T-helper 1 cell treated with Interleukin-12 subunit alpha and Interleukin-12 subunit beta and Interleukin-4 antibody, amounts not matched to agents 30 μg/mL and 1 μg/mL, for 36 hours (primary cell): Measurements from ENCODE around the gene C19orf85.
"Not testable (repeated sequence)": the region's sequence is repeated elsewhere in the genome, so short reads cannot be mapped to it uniquely, and the experiment has no call there.

Source experiments
- H3K27ac Mint-ChIP-seq: one replicate; pipeline ENCODE4 v1.8.0; 2021; ENCODE audit warnings: mild to moderate bottlenecking, mixed read lengths
- H3K27me3 Mint-ChIP-seq: one replicate; pipeline ENCODE4 v1.8.0; 2021; ENCODE audit warnings: low read depth, mixed read lengths
- H3K36me3 Mint-ChIP-seq: one replicate; pipeline ENCODE4 v1.8.0; 2021; ENCODE audit warnings: low read depth, mixed read lengths
- H3K4me1 Mint-ChIP-seq: one replicate; pipeline ENCODE4 v1.8.0; 2021; ENCODE audit warnings: low read depth, mixed read lengths
- H3K4me3 Mint-ChIP-seq: one replicate; pipeline ENCODE4 v1.8.0; 2021; ENCODE audit warnings: mild to moderate bottlenecking, moderate library complexity, mixed read lengths
- H3K9me3 Mint-ChIP-seq: one replicate; pipeline ENCODE4 v1.8.0; 2021; ENCODE audit warnings: mixed read lengths

Gene C19orf85

DNA sequence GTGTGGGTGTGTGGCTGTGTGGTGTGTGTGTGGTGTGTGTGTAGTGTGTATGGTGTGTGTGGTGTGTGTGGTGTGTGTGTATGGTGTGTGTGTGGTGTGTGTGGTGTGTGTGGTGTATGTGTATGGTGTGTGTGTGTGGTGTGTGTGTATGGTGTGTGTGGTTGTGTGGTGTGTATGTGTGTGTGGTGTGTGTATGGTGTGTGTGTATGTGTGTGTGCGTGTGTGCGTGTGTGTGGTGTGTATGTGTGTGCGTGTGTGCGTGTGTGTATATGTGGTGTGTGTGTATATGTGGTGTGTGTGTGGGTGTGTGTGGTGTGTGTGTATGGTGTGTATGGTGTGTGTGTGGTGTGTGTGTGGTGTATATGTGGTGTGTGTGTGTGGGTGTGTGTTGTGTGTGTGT is 29.5 kb downstream of the C19orf85 start:
- H3K4me3 Mint-ChIP-seq, result no peak overlapping the region
- H3K4me1 Mint-ChIP-seq, result peaks cover 3% of the 10 kb centered on the region
- peaks cover 7% of the 10 kb centered on the region for H3K9me3 Mint-ChIP-seq
- peaks cover 43% of the 10 kb centered on the region for H3K27me3 Mint-ChIP-seq
- H3K36me3 Mint-ChIP-seq, result no peaks in the 10 kb centered on the region
- H3K27ac Mint-ChIP-seq, result no peak overlapping the region

DNA sequence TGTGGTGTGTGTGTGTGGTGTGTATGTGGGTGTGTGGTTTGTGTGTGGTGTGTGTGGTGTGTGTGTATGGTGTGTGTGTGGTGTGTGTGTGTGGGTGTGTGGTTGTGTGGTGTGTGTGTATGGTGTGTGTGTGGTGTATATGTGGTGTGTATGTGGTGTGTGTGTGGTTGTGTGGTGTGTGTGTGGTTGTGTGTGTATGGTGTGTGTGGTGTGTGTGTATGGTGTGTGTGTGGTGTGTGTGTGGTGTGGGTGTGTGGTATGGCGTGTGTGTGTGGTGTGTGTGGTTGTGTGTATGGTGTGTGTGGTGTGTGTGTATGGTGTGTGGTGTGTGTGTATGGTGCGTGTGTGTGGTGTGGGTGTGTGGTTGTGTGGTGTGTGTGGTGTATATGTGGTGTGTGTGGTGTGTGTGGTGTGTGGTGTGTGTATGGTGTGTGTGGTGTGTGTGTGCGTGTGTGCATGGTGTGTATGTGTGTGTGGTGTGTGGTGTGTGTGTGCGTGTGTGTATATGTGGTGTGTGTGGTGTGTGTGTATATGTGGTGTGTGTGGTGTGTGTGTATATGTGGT is 30.1 kb downstream of the C19orf85 start:
- no peak overlapping the region for H3K4me3 Mint-ChIP-seq
- H3K36me3 Mint-ChIP-seq, result no peaks in the 10 kb centered on the region
- no peak overlapping the region for H3K27ac Mint-ChIP-seq
- H3K4me1 Mint-ChIP-seq, result peaks cover 1% of the 10 kb centered on the region
- peaks cover 40% of the 10 kb centered on the region for H3K27me3 Mint-ChIP-seq
- H3K9me3 Mint-ChIP-seq, result peaks cover 7% of the 10 kb centered on the region

DNA sequence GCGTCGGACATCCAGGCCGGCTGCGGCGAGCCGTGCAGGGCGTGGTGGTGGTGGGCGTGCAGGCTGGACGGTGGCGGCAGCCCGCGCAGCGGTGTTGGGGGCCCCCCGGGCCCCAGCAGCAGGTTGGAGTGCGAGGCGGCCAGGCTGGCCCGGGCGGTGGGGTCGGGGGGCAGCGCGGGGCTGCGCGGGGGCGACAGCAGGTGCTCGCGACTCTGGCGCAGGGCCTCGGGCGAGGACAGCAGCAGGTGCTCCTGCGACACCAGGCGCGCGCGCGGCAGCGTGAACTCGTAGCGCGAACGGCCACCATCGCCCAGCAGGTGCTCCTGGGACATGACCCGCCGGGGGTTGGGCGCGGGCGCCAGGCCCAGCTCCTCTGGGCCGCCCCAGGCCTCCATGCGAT is 31.3 kb downstream of the C19orf85 start:
- Mint-ChIP-seq H3K36me3 (no peaks in the 10 kb centered on the region), H3K27me3 (peaks cover 32% of the 10 kb centered on the region), H3K27ac (no peak overlapping the region), H3K4me1 (peaks cover 1% of the 10 kb centered on the region), H3K9me3 (peaks cover 7% of the 10 kb centered on the region), H3K4me3 (no peak overlapping the region)

DNA sequence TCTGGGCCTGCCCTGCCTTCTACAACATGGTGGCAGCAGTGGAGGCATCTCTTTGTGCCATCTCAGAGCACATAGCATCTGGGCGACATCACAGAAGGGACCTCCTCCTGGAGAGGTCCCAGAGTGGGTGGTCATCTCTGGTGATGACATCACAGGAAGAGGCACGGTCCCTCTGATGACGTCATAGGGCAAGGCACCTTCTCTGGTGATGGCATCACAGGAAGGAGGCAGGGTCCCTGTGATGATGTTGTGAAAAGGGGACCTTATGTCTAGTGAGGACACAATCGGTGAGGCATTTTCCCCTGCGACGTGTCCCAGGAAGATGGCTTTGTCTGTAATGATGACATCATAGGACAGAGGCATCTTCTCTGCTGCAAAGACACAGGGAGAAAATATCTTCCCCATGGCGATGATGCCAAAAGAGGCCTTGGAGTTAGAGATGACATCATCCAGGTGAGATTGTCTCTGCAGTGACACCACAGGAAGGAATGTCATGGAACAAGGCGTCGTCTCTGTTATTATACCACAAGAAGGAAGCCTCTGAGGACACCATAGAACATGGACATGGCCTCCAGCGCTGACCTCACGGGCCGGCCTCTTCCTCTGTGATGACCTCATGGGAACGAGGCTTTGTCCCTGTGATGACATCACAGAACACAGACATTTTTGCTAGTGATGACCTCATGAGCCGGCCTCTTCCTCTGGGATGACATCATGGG is 32.2 kb downstream of the C19orf85 start:
- Mint-ChIP-seq H3K27me3 (peaks cover 30% of the 10 kb centered on the region), H3K9me3 (peaks cover 7% of the 10 kb centered on the region), H3K27ac (peak overlapping the region; percentile 9), H3K36me3 (no peaks in the 10 kb centered on the region), H3K4me3 (no peak overlapping the region), H3K4me1 (peaks cover 1% of the 10 kb centered on the region)

DNA sequence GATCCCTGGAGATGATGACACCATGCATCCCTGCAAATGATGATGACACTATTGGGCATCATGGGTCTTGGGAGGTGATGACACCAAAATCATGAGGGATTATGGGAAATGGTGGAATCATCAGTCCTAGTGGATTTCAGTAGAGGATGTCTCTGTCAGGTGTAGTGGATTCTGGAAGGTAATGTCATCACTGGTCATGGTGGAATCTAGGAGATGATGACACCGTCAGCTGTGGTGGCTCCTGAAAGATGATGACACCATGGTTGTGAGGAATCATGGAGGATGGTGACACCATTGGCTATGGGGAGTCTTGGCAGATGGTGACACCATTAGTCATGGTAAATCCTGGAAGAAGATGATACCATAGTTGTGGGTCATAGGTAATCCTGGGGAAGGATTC is 33.4 kb downstream of the C19orf85 start:
- Mint-ChIP-seq H3K36me3 (no peaks in the 10 kb centered on the region), H3K4me3 (no peak overlapping the region), H3K9me3 (peaks cover 7% of the 10 kb centered on the region), H3K4me1 (no peaks in the 10 kb centered on the region), H3K27ac (no peak overlapping the region), H3K27me3 (peaks cover 20% of the 10 kb centered on the region)

DNA sequence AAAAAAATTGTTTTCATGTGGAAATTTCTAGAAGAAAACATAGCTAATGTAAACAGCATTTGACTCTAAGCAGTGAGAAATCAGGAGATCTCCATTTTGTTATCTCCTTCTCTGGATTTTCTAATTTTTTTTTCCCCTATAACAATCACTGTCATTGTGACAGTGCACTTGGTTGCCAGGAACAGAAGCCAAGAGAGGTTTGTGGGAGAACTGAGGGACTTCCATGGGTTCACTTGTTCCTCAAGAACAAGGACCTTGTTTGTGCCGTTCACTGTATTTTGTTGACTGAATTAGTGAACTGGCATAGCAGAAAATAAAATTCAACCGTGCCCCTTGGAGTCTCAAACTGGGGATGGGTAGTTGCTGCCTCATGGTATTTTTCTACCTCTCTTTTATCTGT is 38.5 kb downstream of the C19orf85 start:
- Mint-ChIP-seq H3K9me3 (peaks cover 3% of the 10 kb centered on the region), H3K27ac (no peak overlapping the region), H3K4me3 (no peak overlapping the region), H3K36me3 (no peaks in the 10 kb centered on the region), H3K4me1 (peaks cover 6% of the 10 kb centered on the region), H3K27me3 (peaks cover 22% of the 10 kb centered on the region)

DNA sequence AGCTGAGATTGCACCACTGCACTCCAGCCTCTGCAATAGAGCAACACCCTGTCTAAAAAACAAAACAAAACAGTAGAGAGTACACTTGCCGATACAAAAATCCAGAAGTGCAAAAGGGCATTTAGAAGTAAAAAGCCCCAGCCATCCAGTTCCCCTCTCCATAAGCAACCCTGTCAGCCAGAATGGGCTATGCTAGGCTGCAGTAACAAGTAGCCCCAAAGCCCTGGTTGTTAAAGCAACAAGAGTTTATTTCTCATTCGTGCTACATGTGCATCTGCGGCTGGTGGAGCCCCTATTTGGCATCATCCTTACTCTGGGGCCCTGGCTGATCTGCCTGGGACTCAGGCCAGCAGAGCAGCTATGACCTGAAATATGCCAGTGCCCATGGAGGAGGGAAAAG is 40.0 kb downstream of the C19orf85 start:
- Mint-ChIP-seq H3K27me3 (peaks cover 23% of the 10 kb centered on the region), H3K4me1 (peaks cover 8% of the 10 kb centered on the region), H3K36me3 (no peaks in the 10 kb centered on the region), H3K9me3 (no peaks in the 10 kb centered on the region), H3K27ac (no peak overlapping the region), H3K4me3 (no peak overlapping the region)

DNA sequence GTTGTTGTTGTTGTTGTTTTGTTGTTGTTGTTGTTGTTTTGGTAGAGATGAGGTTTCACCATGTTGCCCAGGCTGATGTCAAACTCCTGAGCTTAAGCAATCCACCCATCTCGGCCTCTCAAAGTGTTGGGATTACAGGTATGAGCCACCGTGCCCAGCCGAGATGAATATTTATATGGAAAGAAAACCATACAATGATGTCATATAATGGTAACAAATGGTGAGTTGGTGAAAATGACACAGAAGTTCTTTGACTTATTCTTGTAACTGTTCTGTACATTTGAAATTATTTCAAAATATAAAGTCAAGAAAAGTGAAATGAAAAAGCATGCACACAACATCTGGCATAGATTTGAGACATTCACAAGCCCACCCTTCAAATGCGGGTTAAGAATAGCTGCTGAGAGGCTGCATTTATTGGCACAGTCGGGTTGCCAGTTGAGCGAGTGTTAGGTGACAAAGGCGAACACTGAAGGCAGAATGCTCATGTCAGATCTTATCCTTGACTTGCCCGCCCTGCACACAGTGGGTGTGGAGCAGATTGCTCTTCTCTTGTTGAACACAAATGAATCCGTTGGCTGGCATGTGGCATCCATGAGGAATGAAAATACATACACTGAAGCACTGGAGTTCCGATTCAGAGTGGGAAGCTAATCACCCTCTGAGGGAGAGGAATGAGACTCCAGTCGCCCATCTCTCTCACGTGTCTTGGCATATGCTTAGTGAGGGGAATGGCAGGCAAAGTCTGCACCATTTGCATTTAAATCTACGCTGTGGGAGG is 41.1 kb downstream of the C19orf85 start:
- Mint-ChIP-seq H3K27ac (no peak overlapping the region), H3K9me3 (no peaks in the 10 kb centered on the region), H3K4me1 (peaks cover 8% of the 10 kb centered on the region), H3K27me3 (peaks cover 25% of the 10 kb centered on the region), H3K36me3 (no peaks in the 10 kb centered on the region), H3K4me3 (no peak overlapping the region)

DNA sequence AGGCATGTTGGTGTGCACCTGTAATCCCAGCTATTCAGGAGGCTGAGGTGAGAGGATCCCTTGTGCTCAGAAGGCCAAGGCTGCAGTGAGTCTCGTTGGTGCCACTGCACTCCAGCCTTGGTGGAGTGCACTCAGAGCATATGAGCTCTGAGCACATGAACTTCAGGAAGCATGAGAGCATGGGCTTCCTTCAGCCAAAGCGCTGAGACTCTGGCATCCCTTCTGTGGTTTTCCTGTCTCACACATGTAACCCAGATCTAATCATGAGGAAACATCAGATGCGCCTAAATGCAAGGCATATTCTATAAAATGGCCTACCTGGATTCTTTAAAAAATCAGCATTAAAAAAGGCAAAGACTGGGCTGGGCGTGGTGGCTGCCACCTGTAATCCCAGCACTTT is 43.3 kb downstream of the C19orf85 start:
- Mint-ChIP-seq H3K27me3 (peaks cover 30% of the 10 kb centered on the region), H3K4me1 (peaks cover 12% of the 10 kb centered on the region), H3K4me3 (peak overlapping the region; percentile 9)
- not testable (repeated sequence) for H3K36me3 Mint-ChIP-seq, H3K27ac Mint-ChIP-seq, H3K9me3 Mint-ChIP-seq

DNA sequence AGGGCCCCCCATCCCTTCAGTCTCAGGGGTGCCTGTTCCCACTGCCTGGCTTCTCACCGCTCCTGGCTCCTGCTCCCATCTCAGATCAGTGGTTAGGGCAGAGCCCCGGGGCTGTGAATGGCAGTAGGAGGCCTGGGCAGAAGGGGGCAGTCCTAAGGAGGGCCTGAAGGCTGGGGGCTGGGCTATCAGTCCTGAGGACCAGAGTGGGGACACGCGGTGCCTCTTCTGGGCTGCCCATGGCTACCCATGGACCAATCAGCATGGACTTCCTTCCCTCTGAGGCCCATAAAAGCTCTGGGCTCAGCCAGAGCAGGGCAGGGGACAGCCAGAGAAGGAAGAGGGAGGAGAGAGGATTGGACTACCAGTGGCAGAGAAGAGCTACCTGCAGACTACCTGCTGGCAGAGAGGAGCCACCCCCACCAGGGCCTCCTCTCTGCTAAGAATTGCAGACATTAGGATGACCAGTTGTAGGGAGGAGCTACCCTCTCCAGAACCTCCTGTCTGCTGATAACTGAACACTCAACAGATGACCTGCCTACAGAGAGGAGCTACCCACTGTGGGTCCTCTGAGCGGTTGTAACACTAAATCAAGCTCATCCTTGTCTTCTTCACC is 44.8 kb downstream of the C19orf85 start:
- peaks cover 12% of the 10 kb centered on the region for H3K4me1 Mint-ChIP-seq
- H3K27ac Mint-ChIP-seq, result no peak overlapping the region
- no peaks in the 10 kb centered on the region for H3K9me3 Mint-ChIP-seq
- H3K27me3 Mint-ChIP-seq, result peaks cover 24% of the 10 kb centered on the region
- no peak overlapping the region for H3K4me3 Mint-ChIP-seq
- H3K36me3 Mint-ChIP-seq, result no peaks in the 10 kb centered on the region

DNA sequence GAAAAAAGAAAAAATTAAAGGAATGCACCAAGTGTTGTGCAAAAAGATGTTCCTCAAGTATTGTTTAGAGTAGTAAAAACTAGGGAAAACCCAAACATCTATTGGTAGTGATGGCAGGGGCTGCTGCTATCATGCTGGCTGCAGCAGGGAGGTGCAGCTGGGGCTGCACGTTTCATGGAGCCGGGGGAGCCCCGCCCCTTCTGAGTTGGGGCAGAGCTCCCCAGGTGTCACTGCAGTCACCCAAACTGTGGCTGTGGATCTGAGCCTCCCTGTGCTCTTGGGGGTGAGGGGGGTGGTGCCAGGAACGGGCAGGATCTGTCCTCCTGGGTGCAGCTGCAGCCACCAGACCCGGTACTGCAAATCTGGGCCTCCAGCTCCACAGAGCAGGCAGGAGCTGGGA is 45.4 kb downstream of the C19orf85 start:
- H3K27ac Mint-ChIP-seq, result no peak overlapping the region
- H3K36me3 Mint-ChIP-seq, result no peaks in the 10 kb centered on the region
- peaks cover 12% of the 10 kb centered on the region for H3K4me1 Mint-ChIP-seq
- no peaks in the 10 kb centered on the region for H3K9me3 Mint-ChIP-seq
- H3K27me3 Mint-ChIP-seq, result peaks cover 23% of the 10 kb centered on the region
- H3K4me3 Mint-ChIP-seq, result no peak overlapping the region

DNA sequence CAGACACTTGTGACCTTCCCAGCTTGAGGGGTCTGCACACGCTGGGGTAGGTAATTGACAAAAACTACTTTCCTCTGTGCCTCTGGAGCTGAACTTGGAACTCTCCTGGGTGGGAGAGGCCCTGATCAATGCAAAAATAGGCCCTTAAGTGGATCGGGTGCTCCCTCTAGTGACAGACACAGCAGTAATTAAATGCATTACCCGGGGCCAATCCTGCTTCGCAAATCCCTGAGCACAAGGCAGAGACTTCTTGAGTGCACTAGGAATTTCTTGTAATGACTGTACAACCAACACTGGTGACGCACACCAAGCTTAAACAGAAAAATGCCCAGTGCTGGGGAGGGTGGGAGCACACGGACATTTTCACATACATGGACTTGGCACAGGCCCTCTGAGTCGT is 46.4 kb downstream of the C19orf85 start:
- H3K9me3 Mint-ChIP-seq, result no peaks in the 10 kb centered on the region
- no peak overlapping the region for H3K27ac Mint-ChIP-seq
- no peak overlapping the region for H3K4me3 Mint-ChIP-seq
- H3K36me3 Mint-ChIP-seq, result no peaks in the 10 kb centered on the region
- peaks cover 23% of the 10 kb centered on the region for H3K27me3 Mint-ChIP-seq
- H3K4me1 Mint-ChIP-seq, result peaks cover 12% of the 10 kb centered on the region
